Inferior parietal cortex (tissue), 1 donor: ENCODE results near the gene TRIM37.
"Not testable (repeated sequence)": the region's sequence is repeated elsewhere in the genome, so short reads cannot be mapped to it uniquely, and the experiment has no call there.

Experiments used
- DNase-seq: peaks from one replicate; pipeline ENCODE4 v3.0.0-alpha.2; 2016; ENCODE audit errors: extremely low spot score

The TRIM37 gene, protein sequence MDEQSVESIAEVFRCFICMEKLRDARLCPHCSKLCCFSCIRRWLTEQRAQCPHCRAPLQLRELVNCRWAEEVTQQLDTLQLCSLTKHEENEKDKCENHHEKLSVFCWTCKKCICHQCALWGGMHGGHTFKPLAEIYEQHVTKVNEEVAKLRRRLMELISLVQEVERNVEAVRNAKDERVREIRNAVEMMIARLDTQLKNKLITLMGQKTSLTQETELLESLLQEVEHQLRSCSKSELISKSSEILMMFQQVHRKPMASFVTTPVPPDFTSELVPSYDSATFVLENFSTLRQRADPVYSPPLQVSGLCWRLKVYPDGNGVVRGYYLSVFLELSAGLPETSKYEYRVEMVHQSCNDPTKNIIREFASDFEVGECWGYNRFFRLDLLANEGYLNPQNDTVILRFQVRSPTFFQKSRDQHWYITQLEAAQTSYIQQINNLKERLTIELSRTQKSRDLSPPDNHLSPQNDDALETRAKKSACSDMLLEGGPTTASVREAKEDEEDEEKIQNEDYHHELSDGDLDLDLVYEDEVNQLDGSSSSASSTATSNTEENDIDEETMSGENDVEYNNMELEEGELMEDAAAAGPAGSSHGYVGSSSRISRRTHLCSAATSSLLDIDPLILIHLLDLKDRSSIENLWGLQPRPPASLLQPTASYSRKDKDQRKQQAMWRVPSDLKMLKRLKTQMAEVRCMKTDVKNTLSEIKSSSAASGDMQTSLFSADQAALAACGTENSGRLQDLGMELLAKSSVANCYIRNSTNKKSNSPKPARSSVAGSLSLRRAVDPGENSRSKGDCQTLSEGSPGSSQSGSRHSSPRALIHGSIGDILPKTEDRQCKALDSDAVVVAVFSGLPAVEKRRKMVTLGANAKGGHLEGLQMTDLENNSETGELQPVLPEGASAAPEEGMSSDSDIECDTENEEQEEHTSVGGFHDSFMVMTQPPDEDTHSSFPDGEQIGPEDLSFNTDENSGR

DNA sequence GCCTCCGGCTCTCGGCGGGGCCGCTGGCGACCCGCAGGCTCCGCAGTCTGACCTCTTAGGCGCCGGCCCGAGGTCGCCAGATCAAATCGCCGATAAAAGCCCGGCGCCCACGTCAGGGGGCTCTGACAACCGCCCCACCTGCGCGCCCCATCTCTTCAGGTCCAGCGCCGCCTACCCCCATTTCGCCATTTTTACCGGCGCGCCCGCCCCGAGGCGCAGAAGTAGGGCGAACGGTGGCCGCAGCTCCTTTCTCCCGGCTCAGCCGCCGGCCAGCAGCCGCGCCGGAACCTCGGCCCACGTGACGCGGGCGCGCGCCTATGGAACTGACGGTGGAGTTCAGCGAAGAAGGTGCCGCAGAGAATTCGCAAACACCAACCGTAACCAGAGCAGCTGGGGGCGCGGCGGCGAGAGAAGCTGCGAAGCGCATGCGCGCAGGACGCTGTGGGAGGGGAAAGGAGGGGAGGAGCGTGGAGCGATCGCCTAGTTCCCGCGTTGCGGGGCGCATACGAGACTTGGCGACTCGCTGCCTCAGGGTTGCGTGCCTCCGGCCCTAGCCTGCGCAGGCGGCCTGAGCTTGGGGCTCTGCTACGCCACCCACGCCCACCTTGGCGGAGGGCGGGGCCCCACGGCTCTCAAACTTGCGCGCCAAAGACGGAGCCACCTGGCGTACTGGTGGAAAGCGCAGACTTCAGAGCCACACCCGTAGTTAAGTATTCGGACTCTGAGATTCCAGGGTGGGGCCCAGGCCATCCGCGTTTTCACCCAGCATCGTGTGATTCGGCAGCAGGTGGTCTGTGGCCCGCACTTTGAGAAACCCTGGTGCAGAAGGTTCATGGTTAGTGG, at the start of gene TRIM37:
TRIM37 (minus strand) TSS at position 418 of the 843 bp plus-strand sequence. CDS start 419 bp downstream, outside the sequence.
- DNase-seq, result peak; percentile 95

DNA sequence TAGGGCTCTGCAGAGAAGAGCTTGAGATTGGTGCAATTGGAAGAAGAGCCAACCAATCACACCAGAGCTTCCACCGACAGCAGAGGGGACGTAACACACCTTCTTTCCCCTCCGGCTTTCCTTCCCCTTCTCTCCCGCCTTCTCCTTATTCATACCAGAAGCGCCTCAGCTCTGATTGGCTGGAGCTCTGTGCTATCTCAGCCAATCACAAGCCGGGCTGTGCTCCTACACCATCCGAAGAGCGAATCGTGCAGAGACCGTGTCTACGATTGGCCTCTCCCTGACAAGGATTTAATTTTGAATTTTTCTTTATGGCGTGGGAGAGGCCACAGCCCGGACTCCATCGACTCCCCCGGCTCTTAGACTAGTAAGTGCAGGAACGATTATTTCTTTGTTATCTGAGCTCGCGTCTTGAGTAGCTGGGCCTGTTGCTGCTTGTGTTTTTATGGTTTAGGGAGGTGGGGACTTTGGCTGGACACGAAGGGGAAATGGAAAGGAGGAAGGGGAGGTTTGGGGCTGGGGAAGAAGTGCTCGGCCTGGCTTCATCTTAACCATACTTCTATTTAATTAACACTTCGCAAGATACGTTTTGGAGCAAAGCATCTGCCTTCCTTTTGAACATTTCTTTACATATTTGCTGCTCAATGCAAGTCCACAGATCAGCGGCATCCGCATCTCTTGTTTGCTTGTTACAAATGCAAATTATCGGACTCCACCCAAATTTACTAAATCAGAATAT, 48.9 kb upstream of the TRIM37 start, which contains the start of gene PRR11:
PRR11 (plus strand) TSS at position 308 of the 739 bp plus-strand sequence. CDS start 14,007 bp downstream, outside the sequence.
- peak; percentile 100 for DNase-seq

DNA sequence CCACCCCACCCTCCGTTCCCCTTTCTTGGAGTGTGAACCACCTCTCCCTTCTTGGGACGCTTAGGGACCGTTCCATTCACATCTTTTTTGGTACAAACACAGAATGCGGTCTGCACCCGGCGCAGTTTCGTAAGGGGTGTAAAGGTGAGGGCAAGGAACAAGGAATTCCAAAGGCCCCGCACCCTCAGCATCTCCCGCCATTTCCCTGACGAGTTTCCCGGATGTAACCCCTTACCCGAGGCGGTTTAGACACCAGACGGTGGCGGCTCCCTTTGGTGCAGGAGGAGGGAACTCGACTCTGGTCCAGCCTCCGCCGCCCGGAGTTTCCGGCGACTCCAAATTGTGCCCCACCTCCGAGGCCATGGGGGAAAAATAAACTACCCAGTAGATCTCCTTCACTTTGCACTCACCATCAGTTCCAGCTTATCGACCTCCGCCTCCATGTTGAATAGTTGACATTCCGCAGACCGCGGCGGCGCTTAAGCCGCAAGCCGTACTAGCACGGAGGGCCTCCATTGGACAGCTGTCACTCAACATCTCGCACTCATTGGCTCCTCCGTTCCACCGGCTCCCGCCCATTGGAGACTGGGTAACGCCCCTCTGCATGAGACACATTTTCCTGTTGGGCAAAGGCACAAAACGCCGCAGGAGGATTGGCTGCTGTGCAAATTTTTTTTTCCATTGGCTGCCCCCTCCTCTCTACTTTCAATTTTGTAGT, 48.2 kb upstream of the TRIM37 start, which contains the start of gene SKA2:
SKA2 (minus strand) TSS at position 466 of the 718 bp plus-strand sequence; CDS start at position 443, 23 bp downstream.
- peak; percentile 99 for DNase-seq

DNA sequence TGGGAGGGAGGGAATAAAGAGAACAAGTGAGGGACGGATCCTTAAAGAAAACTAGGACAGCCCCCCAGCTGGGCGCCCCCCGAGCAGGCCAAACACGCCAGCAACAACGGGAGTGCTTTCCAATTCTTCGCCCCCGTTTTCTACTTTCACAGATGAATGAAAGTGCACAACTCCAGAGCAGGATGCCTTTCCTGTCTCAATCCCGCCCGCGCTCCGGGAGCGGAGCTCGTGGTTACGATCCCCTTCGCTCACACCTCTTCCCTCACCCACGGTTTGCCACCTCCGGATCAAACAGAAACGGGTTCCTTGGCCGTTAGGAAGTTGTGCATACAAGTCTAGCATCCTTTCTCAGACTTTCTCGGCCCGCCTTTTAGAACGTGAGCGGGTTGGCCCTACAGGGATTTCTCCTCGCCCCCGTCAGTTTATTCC, 47.6 kb upstream of the TRIM37 start:
- DNase-seq, result peak; percentile 62

DNA sequence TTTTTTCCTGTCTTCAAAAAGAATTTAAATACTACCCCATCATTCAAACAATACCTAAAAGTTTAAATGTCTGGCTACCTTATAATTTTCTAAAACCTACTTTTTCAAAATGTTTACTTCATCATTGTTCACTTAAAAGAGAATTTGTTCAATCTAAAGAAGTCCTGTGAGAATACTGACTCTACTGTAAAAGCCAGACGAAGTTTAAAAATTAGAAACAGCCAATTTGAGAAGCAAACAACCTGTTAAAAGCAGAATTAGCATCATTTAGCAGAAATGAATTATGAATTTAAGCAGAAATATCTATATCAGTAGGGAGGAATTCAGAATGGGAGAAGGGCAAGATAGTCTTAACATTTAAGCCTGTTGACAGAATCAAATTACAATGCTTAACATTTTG, 46.2 kb upstream of the TRIM37 start:
- DNase-seq, result no peak

DNA sequence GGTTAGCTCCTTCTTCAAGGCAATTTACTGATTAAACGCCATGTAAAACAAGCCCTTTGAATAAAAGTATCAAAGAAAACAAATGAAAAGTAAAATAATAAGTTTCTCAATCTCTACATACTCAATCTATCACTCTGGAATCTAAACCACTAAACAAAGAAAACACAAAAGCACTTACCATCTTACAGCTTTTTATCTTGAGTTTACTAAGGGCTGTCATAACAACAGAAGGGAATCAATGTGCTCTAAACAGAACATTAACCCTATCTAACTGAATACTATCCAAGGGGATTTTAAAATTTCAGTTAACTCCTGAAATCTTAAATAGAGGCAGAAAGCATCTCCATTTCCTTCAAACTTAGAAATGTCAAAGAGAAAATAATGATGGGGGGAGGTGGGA, 44.9 kb upstream of the TRIM37 start:
- DNase-seq, result no peak

DNA sequence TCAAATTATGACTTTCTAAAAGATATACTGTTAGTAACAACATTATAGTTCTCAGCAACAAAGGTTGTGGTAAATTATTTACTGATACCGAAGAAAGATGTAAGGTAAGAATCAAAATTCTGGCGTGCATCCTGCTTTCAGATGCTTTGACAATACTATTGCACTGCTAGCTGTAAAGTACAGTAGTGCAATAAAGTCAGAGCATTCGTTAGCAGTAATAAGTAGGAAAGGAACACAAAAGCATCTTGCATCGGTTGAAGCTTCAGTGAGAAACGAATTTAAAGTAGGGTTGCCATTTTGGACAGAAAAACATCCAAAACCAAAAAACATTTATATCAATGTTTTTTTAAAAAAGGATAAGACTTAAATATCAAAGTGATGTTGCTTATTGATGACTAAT, 44.3 kb upstream of the TRIM37 start:
- DNase-seq, result no peak

DNA sequence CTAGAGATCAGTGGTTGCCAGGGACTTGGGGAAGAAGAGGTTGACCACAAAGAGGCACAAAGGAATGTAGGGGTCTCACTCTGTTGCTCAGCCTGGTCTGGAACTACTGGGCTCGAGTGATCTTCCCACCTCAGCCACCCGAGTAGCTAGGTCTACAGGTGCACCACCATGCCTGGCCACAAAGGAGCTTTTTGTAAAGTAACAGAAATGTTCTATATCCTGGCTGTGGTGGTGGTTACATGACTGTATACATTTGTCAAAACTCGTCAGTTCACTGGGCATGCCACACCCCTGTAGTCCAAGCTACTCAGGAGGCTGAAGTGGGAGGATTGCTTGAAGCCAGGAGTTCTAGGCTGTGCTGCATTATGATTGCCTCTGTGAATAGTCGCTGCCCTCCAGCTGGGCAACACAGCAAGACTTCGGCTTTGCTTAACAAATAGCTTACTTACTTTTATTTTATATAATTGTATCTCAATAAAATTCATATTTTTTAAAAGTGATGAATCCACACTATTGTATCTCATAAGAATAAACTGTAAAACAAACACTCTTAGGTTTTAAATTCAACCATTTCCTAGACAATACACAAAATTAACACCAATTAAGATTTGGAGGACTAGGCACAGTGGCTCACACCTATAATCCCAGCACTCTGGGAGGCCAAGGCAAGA, 43.3 kb upstream of the TRIM37 start:
- DNase-seq, result no peak

DNA sequence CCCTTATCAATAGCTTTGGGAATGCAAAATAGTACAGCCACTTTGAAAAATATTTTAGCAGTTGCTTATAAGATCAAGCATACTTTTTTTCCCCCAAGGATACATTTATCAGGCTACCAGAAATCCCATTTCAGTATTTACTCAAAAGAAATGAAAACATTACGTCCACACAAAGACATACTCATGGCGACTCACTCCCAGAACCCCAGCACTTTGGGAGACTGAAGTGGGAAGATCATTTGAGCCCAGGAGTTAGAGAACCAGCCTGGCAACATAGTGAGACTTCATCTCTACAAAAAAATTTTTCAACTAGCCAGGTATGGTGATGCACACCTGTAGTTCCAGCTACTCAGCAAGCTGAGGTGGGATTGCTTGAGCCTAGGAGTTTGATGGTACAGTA, 42.4 kb upstream of the TRIM37 start:
- DNase-seq, result no peak

DNA sequence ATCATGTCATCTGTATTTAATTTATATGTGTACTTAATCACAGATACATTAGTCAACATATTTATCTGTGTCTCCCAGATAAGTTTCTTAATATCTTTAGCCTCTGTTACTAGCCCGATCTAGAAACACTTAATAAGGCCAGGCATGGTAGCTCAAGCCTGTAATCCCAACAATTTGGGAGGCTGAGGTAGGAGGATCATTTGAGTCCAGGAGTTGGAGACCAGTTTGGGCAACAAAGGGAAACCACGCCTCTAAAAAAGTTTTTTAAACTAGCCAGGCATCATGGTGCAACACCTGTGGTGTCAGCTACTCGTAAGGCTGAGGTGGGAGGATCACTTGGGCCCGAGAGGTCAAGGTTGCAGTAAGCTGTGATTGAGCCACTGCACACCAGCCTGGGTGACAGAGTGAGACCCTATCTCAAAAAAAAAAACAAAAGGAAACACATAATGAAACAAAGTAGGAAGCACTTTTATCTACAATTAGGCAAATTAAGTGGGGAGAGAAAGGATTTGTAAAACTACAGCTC, 39.0 kb upstream of the TRIM37 start:
- no peak for DNase-seq

DNA sequence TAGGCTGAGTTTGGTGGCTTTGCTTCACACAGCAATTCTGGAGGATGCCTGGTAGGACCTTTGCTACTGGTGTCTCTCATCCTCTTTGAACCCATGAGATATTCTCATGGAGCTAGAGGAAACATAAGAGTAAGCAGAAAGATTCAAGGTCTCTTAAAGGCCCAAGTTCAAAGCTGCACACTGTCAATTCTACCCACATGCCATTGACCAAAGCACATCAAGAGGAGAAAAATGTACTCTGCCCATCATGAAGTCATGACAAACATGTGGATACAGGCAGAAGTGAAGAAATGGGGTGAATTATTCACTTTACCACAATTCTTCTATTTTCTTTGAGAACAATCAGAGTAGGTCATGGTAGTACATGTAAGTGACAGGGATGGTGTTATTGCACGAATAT, 35.2 kb upstream of the TRIM37 start:
- DNase-seq, result no peak

DNA sequence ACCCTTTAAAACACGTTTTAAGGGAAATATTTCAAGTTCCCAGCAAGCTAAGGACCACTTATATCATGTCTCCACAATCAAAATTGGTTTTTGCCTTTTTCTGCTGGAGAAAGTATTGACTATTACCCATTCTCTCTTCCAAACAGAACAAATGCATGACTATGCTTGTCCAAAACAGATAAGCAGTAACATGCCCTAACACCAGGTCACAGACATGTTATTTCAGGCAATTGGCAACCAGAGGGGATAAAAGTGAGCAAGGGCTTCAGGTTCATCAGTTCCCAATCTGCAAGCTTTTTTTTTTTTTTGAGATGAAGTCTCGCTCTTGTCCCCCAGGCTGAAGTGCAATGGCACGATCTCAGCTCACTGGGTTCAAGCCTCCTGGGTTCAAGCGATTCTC, 33.3 kb upstream of the TRIM37 start:
- no peak for DNase-seq

DNA sequence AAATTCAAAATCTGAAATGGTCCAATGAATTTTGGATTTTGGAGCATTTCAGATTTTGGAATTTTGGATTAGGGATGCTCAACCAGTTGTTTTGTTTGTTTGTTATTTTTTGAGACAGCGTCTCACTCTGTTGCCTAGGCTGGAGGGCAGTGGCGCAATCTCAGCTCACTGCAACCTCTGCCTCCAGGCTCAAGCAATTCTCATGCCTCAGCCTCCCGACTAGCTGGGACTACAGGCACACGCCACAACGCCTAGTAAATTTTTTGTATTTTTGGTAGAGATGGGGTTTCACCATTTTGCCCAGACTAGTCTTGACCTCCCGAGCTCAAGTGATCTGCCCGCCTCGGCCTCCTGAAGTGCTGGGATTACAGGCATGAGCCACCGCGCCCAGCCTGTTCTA, 31.7 kb upstream of the TRIM37 start:
- not testable (repeated sequence) for DNase-seq

DNA sequence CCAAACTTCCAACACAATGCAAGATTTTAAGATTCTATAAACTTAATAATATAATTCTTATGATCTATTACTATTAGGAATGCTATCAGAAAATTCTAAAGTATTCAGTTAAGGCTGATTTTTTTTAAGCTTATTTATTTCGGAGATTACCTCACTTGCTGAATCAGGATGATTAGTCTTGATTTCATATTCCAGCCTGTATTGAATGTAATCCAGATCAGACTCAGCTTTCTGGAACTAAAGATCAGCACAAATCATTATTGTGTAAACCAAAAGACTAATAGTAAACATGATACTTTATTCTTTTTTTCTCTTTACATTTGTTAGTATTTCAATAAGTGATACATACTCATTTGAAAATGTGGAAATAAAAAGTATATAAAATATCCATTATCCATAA, 24.5 kb upstream of the TRIM37 start:
- DNase-seq, result no peak

DNA sequence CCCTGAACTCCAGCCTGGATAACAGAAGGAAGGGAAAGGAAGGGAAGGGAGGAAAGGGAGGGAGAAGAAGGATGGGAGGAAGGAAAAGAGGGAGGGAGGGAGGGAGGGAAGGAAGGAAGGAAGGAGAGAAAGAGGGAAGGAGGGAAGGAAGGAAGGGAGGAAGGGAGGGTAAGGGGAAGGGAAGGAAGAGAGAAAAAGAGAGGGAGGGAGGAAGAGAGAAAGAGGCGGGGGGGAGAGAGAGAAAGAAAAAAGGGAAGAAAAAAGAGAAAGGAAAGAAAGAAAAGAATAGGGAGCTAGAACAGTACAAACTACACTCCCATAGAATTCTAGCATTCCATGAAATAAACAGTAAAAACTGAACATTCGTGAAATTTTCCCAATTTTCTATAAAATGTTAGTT, 23.1 kb upstream of the TRIM37 start:
- DNase-seq, result no peak

DNA sequence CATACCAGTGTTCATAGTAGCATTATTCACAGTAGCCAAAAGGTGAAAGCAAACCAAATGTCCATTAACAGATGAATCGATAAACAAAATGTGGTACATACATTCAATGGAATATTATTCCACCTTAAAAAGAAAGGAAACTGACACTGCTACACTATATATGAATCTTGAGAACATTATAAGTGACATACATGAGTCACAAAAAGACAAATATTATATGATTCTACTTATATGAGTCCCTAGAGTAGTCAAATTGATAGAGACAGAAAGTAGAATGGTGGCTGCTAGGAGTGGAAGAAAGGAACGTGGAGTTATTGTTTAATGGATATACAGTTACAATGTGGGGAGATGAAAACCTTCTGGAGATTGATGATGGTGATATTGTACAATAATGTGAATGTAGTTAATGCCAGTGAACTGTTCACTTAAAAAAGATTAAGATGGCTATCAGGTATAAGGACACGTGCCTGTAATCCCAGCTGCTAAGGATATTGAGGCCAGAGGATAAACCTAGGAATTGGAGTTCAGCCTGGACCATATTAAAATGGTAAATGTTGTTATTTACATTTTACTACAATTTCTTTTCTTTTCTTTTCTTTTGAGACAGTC, 20.2 kb upstream of the TRIM37 start:
- DNase-seq, result no peak

DNA sequence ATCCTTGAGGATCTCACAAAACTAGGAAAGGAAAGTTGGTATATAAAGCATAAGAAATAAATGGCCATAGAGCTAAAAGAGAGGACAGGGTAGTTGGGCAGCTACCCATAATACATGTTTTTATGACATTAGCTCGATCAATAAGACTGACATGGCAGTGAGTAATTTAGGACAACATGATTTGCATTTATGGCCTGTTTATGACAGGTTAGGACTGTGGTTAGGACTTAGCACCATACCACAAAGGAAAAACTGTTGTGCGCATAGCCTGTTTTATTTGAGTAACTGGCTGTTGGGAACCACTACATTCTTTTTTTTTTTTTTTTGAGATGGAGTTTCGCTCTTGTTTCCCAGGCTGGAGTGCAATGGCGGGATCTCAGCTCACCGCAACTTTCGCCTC, 18.0 kb upstream of the TRIM37 start:
- DNase-seq, result no peak

DNA sequence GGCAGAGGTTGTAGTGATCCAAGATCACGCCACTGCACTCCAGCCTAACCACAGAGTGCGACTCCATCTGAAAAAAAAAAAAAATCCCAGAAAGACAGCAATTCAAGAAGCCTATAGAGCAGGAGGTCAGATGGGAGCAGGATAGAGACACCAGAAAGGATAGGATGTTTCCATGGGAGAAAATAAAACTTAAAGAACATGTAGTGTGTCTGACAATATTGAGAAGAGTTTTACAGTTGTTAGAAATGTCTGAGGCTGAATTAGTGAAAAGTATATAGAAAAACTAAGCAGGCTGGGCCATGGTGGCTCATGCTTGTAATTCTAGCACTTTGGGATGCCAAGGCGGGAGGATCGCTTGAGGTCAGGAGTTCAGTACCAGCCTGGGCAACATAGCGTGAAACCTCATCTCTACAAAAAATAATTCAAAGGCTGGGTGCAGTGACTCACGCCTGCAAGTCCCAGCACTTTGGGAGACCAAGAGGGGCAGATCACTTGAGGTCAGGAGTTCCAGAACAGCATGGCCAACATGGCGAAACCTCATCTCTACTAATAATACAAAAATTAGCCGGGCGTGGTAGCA, 15.3 kb upstream of the TRIM37 start:
- no peak for DNase-seq
